Measurements from ENCODE around the gene HACL1.

- TF ChIP-seq CTCF (IDR thresholded peaks at IDR 0.05) = no peak
- TF ChIP-seq EZH2 (IDR thresholded peaks at IDR 0.05) = no peak
- TF ChIP-seq EZH2phosphoT487 (IDR thresholded peaks at IDR 0.05) = no peak
Observed at GRCh38 chr3:15630646-15631350, 29.4 kb upstream of the HACL1 start.
